SKM-1 treated with dmso at 0.1 percent for 144 hours (cell line): ENCODE results near the gene VWA2.
"Not testable (repeated sequence)": the region's sequence is repeated elsewhere in the genome, so short reads cannot be mapped to it uniquely, and the experiment has no call there.

ENCODE experiments used
- DNase-seq: peaks from one replicate; lab custom pipeline; 2025; ENCODE audit not compliant: unreplicated experiment; lab: John Stamatoyannopoulos, UW

The VWA2 gene

DNA sequence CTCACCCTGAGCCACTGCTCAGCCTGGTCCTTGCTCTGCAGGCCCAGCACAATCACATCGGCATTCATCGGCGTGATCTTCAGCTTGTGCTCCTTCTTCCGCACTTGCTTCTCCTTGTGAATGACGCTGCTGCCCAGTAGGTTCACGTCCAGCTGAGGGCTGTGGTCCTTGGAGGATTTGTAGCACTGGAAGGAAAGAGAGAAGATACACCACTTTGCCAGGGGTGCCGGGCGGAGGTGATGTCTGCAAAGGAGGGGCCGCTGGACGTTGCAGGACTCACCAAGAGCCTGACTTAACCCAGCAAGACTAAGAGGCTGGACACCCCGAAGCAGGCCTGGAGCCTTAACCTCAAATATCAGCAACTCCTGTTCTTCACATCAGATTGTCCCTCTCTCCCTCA is 74.8 kb downstream of the VWA2 start:
- DNase-seq, result no peak

DNA sequence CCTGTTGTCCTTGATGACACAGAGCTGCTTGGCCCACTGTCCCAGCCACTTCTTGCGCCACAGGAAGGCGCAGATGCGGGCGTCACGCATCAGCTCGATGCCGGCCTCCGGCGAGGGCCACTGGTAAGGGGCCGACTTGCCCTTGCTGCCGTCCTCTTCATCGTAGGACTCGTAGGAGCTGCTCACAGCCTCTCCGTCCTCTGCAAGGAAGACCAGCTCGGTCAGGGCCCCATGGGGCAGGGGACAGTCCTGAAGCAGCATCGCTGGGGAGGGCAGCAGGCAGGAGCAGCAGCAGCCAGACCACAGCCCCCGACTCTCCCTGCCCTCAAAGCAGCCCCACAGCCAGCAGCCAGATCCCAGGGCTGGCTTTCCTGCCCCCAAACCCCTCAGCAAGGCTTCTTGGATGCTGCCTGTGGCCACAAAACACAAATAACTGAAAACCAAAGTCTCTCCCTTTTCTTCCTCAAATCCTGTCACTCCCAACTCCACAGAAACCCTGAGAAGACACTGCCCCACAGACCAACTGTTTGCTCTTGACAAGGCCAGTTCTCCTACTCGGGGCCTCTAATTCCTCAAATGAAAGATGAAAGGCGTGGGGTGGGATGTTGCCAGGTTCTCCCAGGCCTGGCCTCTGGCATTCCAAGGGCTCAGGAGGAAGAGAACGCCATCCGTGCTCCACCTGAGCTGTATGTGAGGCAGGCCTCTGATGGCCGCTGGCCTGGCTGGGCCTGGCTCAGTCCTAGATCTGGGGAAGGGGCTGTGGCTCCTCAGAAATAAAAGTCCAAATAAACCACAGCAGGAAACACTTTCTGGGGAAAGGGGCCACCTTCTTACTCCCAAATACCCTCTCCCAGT is 76.7 kb downstream of the VWA2 start:
- DNase-seq, result no peak

GRCh38 chr10:114316744-114317143 is 77.7 kb downstream of the VWA2 start:
- DNase-seq, result no peak

GRCh38 chr10:114319406-114320248 is 80.6 kb downstream of the VWA2 start:
- no peak for DNase-seq

DNA sequence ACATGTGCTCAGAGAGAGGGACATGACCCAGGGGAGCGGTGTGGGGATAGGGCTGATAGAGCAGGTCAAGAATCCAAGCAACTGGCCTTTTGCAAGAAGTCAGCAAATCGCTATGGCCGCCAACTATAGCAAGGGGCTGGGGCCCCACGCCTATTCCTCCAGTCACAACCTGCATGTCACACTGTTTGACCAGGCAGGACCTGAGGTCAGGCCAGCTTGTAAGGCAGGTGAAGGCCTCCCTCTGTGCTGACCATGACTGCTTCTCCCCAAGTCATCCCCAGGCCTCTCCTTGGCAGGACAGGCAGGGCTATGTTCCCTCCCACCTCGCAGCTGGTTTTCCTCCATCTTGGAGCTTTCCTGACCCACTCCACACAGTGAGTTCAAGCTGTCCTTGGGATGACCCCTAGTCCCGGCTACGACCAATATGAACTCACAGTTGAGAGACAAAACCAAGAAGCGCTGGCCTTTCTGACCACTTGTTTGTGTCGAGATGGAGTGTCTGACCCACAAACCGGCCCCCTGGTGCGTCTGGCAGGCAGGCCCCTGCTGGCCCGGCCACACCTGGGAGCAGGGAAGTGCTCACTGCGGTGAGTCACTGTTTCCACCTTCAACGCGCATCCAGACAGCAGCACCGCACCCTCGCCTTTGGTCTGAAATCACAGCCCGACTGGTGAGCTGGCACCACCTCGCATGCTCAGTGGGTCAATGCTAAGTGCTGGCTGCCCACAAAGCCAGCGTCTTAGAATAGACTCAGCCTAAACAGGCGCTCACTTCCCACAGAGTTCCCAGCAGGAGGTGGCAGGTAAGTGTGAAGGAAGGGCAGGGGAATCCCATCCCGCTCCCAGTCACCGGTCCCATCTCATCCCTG is 81.4 kb downstream of the VWA2 start:
- no peak for DNase-seq

- DNase-seq, result no peak
These were observed 83.3 kb downstream of the VWA2 start for GRCh38 chr10:114322344-114322743.

GRCh38 chr10:114323023-114323422 is 84.0 kb downstream of the VWA2 start:
- DNase-seq, result no peak

GRCh38 chr10:114326795-114327194 is 87.7 kb downstream of the VWA2 start:
- no peak for DNase-seq

DNA sequence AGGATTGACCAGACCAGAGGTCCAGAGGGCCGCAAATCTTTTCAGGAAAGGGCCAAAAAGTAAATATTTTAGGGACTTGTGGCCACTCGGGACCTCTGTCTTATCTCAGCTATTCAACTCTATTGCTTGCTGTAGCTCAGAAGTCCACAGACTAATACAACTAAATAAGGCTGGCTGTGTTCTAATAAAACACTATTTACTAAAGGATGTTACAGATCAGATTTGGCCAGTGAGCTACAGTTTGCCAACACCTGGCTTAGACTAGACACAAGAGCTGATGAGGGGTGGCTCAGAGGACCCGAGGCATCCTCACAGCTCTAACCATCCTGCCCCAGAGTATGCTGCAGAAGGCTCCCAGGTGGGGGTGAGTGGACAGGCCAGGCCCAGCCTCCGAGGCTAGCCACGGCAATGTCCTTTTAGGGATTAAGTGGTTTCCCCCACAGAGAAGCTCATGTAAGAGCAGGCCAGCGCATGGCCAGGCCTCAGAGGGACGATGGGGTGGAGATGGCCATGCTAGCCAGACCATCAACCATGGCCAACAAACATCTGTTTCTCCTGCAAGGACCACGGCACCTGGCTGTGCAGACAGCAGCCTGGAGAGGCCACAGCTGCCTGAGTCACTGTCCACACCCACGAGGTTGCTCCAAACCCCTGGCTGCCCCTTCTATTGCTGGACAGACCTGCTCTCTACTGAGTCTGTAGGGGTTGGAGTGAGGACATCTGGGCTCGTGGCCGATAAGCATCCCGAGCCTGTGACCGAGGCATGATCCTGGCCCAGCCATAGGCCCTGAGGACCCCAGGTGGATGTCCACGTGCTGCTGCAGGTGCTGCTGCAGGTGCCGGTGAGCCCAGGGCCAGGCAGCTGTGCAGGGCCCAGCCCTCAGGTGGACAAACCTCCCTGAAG is 88.7 kb downstream of the VWA2 start:
- no peak for DNase-seq

- DNase-seq, result no peak
These were observed 89.4 kb downstream of the VWA2 start for GRCh38 chr10:114328441-114328812.

DNA sequence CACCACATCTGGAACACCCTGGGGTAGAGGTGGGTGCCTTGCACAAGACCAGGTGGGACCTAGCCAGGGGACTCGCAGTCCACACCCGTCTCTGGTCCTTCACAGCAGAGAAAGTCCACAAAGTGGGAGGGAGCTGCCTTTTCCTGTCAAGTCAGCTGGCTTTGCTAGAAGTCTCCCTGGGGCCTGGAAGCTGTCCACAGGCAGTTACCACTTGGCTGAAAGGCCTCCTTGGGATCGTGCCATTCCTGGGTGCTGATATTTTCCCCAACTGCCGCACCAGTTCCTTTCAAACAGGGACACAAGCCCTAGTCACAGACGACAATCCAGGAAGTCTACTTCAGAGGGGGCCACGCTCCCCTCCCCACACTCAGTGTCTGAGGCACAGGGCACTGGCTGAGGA is 89.8 kb downstream of the VWA2 start:
- DNase-seq, result no peak

DNA sequence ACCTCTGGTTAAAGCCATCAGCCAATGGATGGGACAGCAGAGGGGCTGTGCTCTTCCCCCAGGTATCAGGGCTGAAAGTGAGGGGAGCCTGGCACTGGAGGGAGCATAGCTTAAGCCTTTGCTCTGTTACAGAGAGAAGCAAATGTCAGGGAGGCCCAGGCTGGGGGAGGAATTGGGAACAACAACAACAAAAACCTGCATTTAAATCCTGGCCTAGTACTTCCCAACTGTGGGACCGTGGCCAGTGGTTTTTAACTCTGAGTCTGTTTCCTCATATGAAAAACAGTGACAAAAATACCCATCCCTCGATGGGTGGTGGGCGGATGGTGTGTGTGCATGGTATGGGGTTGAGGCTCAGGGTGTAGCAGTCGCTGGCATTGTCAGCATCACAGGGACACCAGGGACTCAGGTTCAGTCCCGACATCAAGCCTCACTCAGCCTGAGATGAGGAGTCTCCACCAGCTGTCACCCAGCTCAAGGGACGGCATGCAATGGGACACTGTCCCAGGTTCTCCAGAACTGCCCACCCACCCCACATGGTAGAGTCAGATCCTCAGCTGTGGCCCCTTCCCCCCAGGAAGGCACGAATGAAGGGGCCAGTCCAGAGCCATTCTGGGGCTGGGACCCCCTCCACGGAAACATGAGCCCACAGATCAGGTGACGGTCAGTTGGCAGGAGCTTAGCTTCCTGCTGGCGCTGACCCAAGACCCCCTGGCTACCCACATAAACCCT is 90.7 kb downstream of the VWA2 start:
- no peak for DNase-seq

- DNase-seq, result no peak
These were observed 93.5 kb downstream of the VWA2 start for GRCh38 chr10:114332301-114333192.

DNA sequence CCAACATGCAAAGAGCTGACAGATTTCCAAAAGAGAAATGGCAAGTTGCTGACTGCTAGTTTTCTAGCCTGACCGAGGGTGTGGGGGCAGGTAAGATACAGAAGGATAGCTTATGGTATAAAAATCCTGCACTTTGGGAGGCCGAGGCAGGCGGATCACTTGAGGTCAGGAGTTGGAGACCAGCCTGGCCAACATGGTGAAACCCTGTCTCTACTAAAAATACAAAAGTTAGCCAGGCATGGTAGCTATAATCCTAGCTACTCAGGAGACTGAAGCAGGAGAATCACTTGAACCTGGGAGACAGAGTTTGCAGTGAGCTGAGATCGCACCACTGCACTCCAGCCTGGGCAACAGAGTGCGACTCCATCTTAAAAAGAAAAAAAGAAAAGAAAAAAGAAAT is 94.4 kb downstream of the VWA2 start:
- DNase-seq, result not testable (repeated sequence)

DNA sequence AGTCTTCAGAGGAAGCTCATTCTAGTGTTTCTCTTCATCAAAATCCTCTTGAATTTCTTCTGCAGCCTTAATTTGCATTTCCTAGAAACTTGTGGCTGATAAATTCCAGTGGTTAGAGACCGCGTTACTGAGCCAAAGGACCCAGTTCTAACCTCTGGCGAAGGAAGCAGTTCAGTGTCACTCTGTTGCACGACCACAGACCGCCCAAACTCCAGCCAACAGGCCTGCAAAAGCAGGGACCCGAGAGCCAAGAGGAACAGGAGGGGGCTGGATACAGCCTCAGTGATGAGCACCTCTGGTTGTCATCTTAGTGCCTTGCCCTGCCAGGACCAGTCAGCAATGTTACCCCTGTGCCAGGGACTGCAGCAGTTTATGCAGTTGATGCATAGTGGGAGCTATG is 95.2 kb downstream of the VWA2 start:
- no peak for DNase-seq

- no peak for DNase-seq
These were observed 96.6 kb downstream of the VWA2 start for GRCh38 chr10:114335614-114336013.

DNA sequence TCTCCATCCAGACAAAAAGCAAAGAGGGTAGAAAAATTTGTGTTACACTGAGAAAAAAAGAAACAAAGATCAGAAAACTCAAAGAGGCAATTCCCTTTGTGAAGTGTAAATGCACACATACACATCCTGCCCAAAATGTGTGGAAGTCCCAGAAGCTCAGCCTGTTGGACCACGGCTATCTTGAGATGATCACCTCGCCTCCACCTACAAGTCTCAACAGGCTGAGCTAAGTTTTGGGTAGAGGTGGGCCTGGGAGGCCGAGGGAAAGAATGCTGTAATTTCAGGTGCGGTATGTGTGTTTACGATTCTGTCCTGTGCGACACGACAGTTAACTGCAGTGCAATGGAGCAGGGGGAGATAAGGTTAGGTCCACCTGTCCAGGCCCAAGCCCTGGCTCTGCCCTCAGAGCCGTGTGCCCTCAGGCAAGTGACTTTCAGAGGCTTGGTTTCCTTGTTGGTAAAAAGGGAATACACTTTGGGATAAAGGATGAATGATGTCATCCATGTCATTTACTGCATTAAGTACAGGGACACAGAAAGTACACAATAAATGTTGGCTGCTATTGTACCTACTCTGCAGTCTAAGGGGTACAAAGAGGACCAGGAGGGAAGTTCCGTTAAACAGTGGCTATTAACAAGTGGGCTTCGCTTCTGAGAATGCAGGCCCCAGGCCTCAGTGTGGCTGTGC is 97.9 kb downstream of the VWA2 start:
- no peak for DNase-seq
